Neuronal stem cell (in vitro differentiated cells): ENCODE data around the gene CSMD2.

ENCODE experiments used
- DNase-seq: peaks from one replicate; pipeline ENCODE4 v3.0.0-alpha.2; 2013; ENCODE audit warnings: low spot score
- H2AFZ ChIP-seq: one replicate; pipeline ENCODE4 v1.6.1; 2013; ENCODE audit warnings: mild to moderate bottlenecking, low read length, inconsistent platforms
- H2AK5ac ChIP-seq: 2 replicates; pipeline ENCODE4 v1.6.1; 2013; ENCODE audit warnings: low read depth, mild to moderate bottlenecking, inconsistent platforms, low read length, moderate library complexity, mixed read lengths
- H2BK120ac ChIP-seq: 2 replicates; pipeline ENCODE4 v1.6.1; 2013; ENCODE audit warnings: low read depth, mild to moderate bottlenecking, inconsistent platforms, low read length, moderate library complexity, mixed read lengths
- H2BK12ac ChIP-seq: one replicate; pipeline ENCODE4 v1.6.1; 2013; ENCODE audit warnings: low read length, inconsistent platforms
- H2BK15ac ChIP-seq: 2 replicates; pipeline ENCODE4 v1.6.1; 2013; ENCODE audit warnings: mild to moderate bottlenecking, low read length, inconsistent platforms, mixed read lengths
- H2BK5ac ChIP-seq: one replicate; pipeline ENCODE4 v1.6.1; 2013; ENCODE audit warnings: inconsistent platforms, mild to moderate bottlenecking, low read length, moderate library complexity
- H3K14ac ChIP-seq: one replicate; pipeline ENCODE4 v1.6.1; 2013; ENCODE audit warnings: low read length, inconsistent platforms
- H3K18ac ChIP-seq: 2 replicates; pipeline ENCODE4 v1.6.1; 2013; ENCODE audit warnings: low read length, inconsistent platforms
- H3K23ac ChIP-seq: 2 replicates; pipeline ENCODE4 v1.6.1; 2013; ENCODE audit warnings: low read depth, mild to moderate bottlenecking, mixed read lengths, low read length, inconsistent platforms; ENCODE audit not compliant: poor library complexity
- H3K27ac ChIP-seq: replicated peaks from 3 replicates; pipeline ENCODE4 v1.5.1; 2013; ENCODE audit warnings: low read length, inconsistent platforms
- H3K27me3 ChIP-seq, 3 experiments: 2 replicates each; pipeline ENCODE4 v1.6.1; 2013; ENCODE audit warnings: low read length in 3 of 3, mild to moderate bottlenecking in 2 of 3, inconsistent platforms in 1 of 3, low read depth in 1 of 3, mixed read lengths in 1 of 3, moderate library complexity in 1 of 3; ENCODE audit not compliant: control insufficient read depth in 3 of 3, insufficient read depth in 3 of 3
- H3K36me3 ChIP-seq, 2 donors: replicated peaks in 1 of 2; 2 replicates each; pipeline ENCODE4 v1.6.1; 2013; ENCODE audit warnings: low read length in 2 of 2; ENCODE audit not compliant: control insufficient read depth in 2 of 2, insufficient read depth in 2 of 2
- H3K4ac ChIP-seq: 2 replicates; pipeline ENCODE4 v1.6.1; 2013; ENCODE audit warnings: inconsistent platforms, mild to moderate bottlenecking, low read length, moderate library complexity
- H3K4me1 ChIP-seq, 2 donors: 1 replicate in 1 of 2; 2 replicates in 1 of 2; pipeline ENCODE4 v1.6.1; 2013; ENCODE audit warnings: low read length in 2 of 2, low read depth in 1 of 2; ENCODE audit not compliant: control insufficient read depth in 2 of 2, insufficient read depth in 1 of 2
- H3K4me2 ChIP-seq: one replicate; pipeline ENCODE4 v1.6.1; 2013; ENCODE audit warnings: mild to moderate bottlenecking, low read length, inconsistent platforms; ENCODE audit not compliant: insufficient read depth, poor library complexity, severe bottlenecking
- H3K4me3 ChIP-seq, 2 donors: 2 replicates each; pipeline ENCODE4 v1.5.1; 2013; ENCODE audit warnings: low read length in 2 of 2, mild to moderate bottlenecking in 2 of 2, inconsistent platforms in 1 of 2, moderate library complexity in 1 of 2
- H3K79me1 ChIP-seq: one replicate; pipeline ENCODE4 v1.6.1; 2013; ENCODE audit warnings: low read depth, mild to moderate bottlenecking, inconsistent platforms, low read length, moderate library complexity
- H3K9ac ChIP-seq: one replicate; pipeline ENCODE4 v1.6.1; 2013; ENCODE audit warnings: mild to moderate bottlenecking, low read depth, low read length, inconsistent platforms; ENCODE audit not compliant: poor library complexity
- H3K9me3 ChIP-seq, 2 donors: replicated peaks in 1 of 2; 2 replicates each; pipeline versions ENCODE3 to v1.6.1; 2013; ENCODE audit warnings: low read length in 2 of 2, mild to moderate bottlenecking in 2 of 2, inconsistent platforms in 1 of 2, low read depth in 1 of 2, mixed read lengths in 1 of 2, moderate library complexity in 1 of 2; ENCODE audit not compliant: control insufficient read depth in 2 of 2, insufficient read depth in 1 of 2
- H4K8ac ChIP-seq: one replicate; pipeline ENCODE4 v1.6.1; 2013; ENCODE audit warnings: low read depth, mild to moderate bottlenecking, inconsistent platforms, low read length, moderate library complexity
- H4K91ac ChIP-seq: one replicate; pipeline ENCODE4 v1.6.1; 2013; ENCODE audit warnings: low read length, low read depth, mild to moderate bottlenecking, inconsistent platforms; ENCODE audit not compliant: poor library complexity
- WGBS, 2 donors: extraction: QIAGEN DNeasy Blood & Tissue Kit; methylation state at CpG; one replicate each; pipeline ENCODE4 v1.1.7; 2013; ENCODE audit warnings: missing lambda C conversion rate in 2 of 2, mixed read lengths in 1 of 2; ENCODE audit not compliant: insufficient read length in 2 of 2, insufficient replicate concordance in 1 of 2; ENCODE audit errors: extremely low coverage in 2 of 2; 5-methylcytosine and 5-hydroxymethylcytosine counted together

CSMD2 gene

DNA sequence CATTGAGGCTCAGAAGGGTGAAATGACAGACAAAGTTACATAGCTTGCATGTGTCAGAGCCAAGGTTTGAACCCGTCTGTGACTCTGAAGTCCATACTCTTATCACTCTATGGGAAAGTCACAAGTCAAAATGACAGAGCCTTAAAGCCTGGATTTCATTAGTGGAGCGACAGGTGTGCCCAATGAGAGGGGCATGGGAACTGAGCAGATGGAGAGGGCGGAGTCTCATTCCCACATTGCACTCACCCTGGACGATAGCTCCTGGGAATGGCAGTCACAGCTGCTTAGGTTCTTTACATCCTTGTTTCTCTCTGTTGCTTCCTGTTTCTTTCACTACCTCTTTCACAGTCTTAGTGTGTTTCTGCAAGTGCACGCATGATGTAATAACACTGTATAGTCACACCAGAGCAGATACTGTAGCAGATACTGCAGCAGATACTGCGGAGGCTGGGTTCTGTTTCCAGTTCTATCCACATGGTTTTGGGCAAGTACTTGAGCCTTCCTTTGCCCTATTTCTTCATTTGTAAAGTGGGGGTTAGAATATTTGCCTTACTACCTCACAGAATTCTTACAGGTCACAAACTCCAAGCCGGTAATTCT, 565.4 kb downstream of the CSMD2 start:
- no peak overlapping the region for H3K14ac ChIP-seq
- no peak for DNase-seq
- no peak overlapping the region for H2AK5ac ChIP-seq
- no peak overlapping the region for H2BK120ac ChIP-seq
- no peak overlapping the region for H3K4me2 ChIP-seq
- H3K9ac ChIP-seq = no peak overlapping the region
- no peak overlapping the region for H2BK5ac ChIP-seq
- no peak overlapping the region for H3K4ac ChIP-seq
- H2BK12ac ChIP-seq = no peak overlapping the region
- H3K9me3 ChIP-seq = no peaks in the 10 kb centered on the region
- no peaks in the 10 kb centered on the region for H3K4me1 ChIP-seq
- H2BK15ac ChIP-seq = no peak overlapping the region
- no peaks in the 10 kb centered on the region for H3K79me1 ChIP-seq
- no peak overlapping the region for H3K18ac ChIP-seq
- H3K27ac ChIP-seq = no peak overlapping the region
- no peak overlapping the region for H3K23ac ChIP-seq
- peaks cover 0 to 6% (median 0%) of the 10 kb centered on the region in 3 experiments for H3K27me3 ChIP-seq
- no CpG with 5 or more reads among the region's 7 CpGs for WGBS, 2 donors
- peaks cover 0 to 2% of the 10 kb centered on the region in 2 donors for H3K36me3 ChIP-seq
- H4K8ac ChIP-seq = no peak overlapping the region
- no peak overlapping the region for H4K91ac ChIP-seq
- no peak overlapping the region for H2AFZ ChIP-seq
- no peak overlapping the region for H3K4me3 ChIP-seq

- Histone ChIP-seq H2BK12ac (no peak overlapping the region), H3K18ac (no peak overlapping the region), H3K4me3 (no peak overlapping the region), H3K27me3 (peaks cover 0 to 9% (median 0%) of the 10 kb centered on the region in 3 experiments), H2AK5ac (no peak overlapping the region), H3K4ac (no peak overlapping the region), H3K23ac (no peak overlapping the region), H3K27ac (no peak overlapping the region), H2AFZ (no peak overlapping the region), H3K9me3 (no peaks in the 10 kb centered on the region), H3K4me2 (no peak overlapping the region), H3K79me1 (peaks cover 2% of the 10 kb centered on the region), H4K8ac (no peak overlapping the region), H2BK5ac (no peak overlapping the region), H3K14ac (no peak overlapping the region), H3K36me3 (no peaks in the 10 kb centered on the region), H2BK15ac (no peak overlapping the region), H3K9ac (no peak overlapping the region), H3K4me1 (peaks cover 0 to 2% of the 10 kb centered on the region in 2 donors), H2BK120ac (no peak overlapping the region), H4K91ac (no peak overlapping the region)
- WGBS, 2 donors = no CpG with 5 or more reads among the region's 7 CpGs
- DNase-seq = no peak
Measured at GRCh38 chr1:33588726-33589125, 576.3 kb downstream of the CSMD2 start.

DNA sequence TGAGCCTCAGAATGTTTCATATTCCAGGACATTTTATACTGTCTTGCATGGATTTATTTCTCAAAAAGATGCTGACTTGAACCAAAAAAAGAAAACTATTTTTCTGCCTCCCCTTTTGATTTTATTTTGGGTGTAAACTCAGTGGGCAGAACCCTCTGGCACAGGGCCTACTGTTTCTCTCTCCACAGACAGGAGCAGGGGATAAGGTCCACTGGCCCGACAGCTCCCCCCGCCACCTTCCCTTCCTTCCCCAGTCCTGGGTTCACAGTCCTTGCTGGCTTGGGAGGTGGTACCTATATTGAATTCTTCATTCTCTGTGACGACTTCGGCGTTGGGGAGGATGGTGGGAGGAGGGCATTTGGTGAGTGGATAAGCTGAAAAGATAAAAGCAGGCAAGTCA, 578.2 kb downstream of the CSMD2 start:
- Histone ChIP-seq H3K27ac (no peak overlapping the region), H3K4me3 (no peak overlapping the region), H3K18ac (peak overlapping the region; percentile 49), H3K4me1 (peaks cover 0 to 2% of the 10 kb centered on the region in 2 donors), H2BK15ac (no peak overlapping the region), H3K4ac (no peak overlapping the region), H3K79me1 (peaks cover 2% of the 10 kb centered on the region), H2BK12ac (no peak overlapping the region), H4K8ac (no peak overlapping the region), H3K9me3 (no peaks in the 10 kb centered on the region), H3K23ac (no peak overlapping the region), H2AFZ (no peak overlapping the region), H4K91ac (no peak overlapping the region), H2AK5ac (no peak overlapping the region), H3K9ac (no peak overlapping the region), H2BK120ac (no peak overlapping the region), H3K36me3 (no peaks in the 10 kb centered on the region), H2BK5ac (no peak overlapping the region), H3K27me3 (peaks cover 0 to 9% (median 0%) of the 10 kb centered on the region in 3 experiments), H3K4me2 (no peak overlapping the region), H3K14ac (no peak overlapping the region)
- WGBS, 2 donors = no CpG with 5 or more reads among the region's 5 CpGs
- DNase-seq = no peak

- H4K8ac ChIP-seq = no peak overlapping the region
- H3K9me3 ChIP-seq = no peaks in the 10 kb centered on the region
- H3K14ac ChIP-seq = no peak overlapping the region
- no peak overlapping the region for H2AFZ ChIP-seq
- peaks cover 2% of the 10 kb centered on the region for H3K79me1 ChIP-seq
- H2BK5ac ChIP-seq = no peak overlapping the region
- H3K18ac ChIP-seq = no peak overlapping the region
- peaks cover 0 to 9% (median 0%) of the 10 kb centered on the region in 3 experiments for H3K27me3 ChIP-seq
- no peak overlapping the region for H2AK5ac ChIP-seq
- no peak overlapping the region for H4K91ac ChIP-seq
- no CpG with 5 or more reads among the region's 4 CpGs for WGBS, 2 donors
- peaks cover 0 to 2% of the 10 kb centered on the region in 2 donors for H3K4me1 ChIP-seq
- H3K9ac ChIP-seq = no peak overlapping the region
- no peak overlapping the region for H2BK12ac ChIP-seq
- H3K4ac ChIP-seq = no peak overlapping the region
- no peak overlapping the region for H3K4me3 ChIP-seq
- H2BK120ac ChIP-seq = no peak overlapping the region
- no peak overlapping the region for H3K23ac ChIP-seq
- no peak overlapping the region for H3K27ac ChIP-seq
- no peak overlapping the region for H3K4me2 ChIP-seq
- H2BK15ac ChIP-seq = no peak overlapping the region
- no peaks in the 10 kb centered on the region for H3K36me3 ChIP-seq
- no peak for DNase-seq
Measured at GRCh38 chr1:33586106-33586505, 578.9 kb downstream of the CSMD2 start.
